GM18868 (cell line): Measurements from ENCODE around the gene SART3.
"Not testable (repeated sequence)": the region's sequence is repeated elsewhere in the genome, so short reads cannot be mapped to it uniquely, and the experiment has no call there.

Experiments used
- ATAC-seq: cut with Tn5 transposase; IDR thresholded peaks from one replicate; pipeline ENCODE4 v1.9.1; 2021; ENCODE audit warnings: mild to moderate bottlenecking, moderate library complexity; ENCODE audit not compliant: unreplicated experiment

Gene SART3

DNA sequence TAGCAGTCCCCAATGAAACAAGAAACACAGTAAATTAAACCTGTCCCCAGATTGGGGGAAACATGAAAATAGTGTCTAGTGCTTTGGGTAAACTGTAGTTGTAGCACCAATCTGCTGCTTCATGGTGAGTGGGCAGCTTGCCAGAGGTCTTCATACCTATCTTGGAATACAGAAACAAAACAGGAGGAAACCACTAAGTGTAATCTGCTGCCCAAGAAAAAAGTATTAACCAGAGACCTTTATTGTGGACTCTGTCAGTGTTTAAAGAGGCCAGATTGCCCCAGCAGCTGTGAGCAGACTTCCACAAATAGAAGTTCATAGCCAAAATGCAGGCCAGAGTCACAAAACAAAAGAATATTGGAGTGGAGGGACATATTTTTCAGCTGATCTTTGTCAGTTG lies 3.8 kb upstream of the SART3 start:
- ATAC-seq = no peak

DNA sequence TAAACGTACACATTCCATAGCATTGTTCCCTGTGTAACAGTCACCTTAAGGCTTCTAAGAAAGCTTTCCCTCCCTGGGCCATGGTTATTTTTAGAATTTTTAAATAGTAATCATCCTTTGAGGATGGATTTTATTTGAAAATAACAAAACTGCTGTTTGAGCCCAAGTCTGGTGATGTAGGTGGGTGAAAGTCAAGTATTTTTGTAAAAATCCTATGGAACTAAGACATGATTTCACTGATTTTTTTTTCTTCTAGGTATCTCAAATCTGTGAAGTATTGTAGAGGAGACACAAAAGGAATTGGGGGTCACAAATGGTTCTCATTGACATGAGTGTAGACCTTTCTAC lies 2.8 kb upstream of the SART3 start:
- no peak for ATAC-seq

DNA sequence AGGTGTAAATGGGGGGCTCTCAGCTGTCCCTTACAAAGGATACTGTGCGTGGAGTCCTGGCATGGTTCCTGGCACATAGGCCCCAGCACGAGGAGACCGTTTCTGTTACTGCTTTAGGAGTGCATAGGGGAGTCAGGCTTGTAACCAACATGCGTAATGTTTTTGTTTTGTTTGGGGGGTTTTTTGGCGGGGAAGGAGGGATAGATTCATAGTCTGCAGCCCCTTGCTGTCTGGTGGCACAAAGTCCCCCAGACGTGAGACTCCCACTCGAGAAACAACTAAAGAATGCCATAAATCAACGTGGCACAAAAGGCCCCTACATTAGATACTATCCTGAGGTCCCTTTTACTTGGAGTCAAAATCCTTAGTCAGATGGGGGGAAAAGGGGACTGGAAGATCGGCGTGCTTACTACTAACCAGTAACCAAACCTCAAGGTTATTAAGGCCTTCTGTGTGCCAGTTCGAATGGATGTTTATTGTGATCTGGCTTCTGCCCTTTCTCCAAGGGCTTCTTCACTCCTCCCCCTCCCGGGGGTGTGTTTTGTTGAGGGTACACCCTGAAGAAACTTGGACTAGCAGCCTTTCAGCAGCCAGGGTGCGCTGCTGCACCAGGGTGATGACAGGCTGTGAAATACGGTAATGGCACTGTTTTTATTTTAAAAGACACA lies 2.3 kb upstream of the SART3 start:
- ATAC-seq = peak; percentile 45

DNA sequence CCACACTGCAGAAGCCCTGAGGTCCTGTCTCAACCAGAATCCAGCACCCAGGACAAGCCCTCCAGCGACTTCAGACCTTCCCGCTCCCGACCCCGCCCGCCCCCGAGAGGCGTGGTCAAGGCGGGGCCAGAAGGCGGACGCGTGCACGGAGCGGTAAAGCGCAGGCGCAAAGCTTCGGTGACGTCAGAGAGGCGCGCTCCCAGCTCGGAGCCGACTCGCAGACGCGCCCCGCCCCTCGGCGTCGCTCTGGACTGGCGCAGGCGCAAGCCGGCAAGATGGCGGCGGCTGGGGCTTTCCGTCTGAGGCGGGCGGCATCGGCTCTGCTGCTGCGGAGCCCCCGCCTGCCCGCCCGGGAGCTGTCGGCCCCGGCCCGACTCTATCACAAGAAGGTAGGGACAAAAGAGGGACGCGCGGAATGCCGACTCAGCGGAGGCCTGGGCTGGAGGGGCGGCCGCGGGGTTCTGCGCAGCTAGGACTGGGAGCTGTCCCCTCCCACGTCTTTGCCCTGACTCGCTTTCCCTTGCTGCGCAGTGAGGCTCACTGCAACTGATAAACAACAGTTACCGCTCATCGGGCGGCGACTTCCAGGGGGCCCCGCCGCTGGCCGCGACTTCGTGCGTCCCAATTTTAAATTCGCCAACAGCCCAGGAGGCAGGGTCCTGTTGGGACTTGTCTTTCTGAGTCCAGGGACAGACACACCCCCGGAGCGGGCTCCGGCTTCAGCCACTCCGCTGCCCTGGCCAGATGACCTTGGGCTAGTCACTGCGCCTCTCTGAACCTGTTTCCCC lies 1.6 kb upstream of the SART3 start, which contains the start of gene ISCU:
TSS of gene ISCU (plus strand) at position 249 of the 788 bp plus-strand sequence. CDS start at position 276, 27 bp downstream.
- peak; percentile 52 for ATAC-seq

DNA sequence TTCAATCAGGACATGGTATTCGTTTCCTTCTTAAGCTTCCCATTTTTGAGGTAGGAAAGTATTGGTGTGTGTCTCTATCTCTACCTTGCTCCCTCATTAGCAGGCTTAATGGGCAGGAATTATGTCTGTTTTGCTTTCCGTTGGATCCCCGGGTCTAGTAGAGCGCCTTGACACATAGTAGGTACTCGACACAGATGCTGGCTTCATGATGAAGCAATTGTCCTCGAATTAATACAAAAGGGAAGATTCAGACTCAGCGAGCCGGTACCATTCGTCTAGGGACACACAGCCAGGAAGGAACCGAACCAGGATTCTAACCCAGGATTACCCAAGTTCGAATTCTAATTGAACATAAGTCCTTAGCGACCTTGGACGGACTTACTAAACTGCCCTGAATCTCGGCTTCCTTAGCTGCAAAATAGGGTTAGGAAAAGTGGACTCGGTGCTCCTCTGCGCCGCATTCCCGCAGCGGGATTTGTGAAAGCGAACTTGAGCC lies 927 bp upstream of the SART3 start:
- ATAC-seq = no peak

DNA sequence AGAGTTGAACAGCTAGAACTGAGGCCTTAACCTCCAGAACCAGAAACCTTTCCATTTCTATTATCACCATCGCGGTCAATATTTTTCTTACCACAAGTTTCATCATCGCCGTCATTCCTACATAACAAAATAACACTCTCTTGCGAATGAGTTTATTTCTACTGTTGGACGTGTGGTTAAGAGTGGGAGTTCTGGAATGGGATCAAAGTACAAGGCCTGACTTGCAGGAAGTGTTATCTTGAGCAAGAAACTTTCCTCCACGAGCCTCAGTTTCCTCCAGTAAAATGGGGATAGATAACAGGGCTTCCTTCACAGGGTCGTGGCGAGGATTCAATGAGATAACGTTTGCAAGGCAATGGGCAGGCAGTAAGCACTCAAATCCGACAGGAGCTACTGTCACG lies 652 bp downstream of the SART3 start:
- no peak for ATAC-seq

DNA sequence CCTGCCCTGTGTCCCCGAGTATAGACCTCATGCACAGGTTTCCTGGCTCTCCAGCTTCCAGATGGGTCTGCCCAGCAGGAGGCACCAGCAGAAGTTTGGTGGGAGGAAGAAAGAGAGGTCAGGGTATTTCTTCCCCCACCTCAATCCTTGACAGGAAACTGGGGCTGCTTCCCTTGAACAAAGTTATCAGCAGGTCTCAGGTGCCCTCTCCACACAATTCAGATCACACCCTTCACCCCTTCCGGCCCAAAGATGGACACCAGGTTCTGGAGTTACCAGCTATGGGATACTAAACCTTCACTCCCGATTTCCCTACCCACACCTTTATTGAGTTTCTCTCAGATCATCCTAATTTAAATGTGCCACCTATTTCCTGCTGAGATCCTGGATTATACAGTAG lies 1.2 kb downstream of the SART3 start:
- ATAC-seq = no peak

DNA sequence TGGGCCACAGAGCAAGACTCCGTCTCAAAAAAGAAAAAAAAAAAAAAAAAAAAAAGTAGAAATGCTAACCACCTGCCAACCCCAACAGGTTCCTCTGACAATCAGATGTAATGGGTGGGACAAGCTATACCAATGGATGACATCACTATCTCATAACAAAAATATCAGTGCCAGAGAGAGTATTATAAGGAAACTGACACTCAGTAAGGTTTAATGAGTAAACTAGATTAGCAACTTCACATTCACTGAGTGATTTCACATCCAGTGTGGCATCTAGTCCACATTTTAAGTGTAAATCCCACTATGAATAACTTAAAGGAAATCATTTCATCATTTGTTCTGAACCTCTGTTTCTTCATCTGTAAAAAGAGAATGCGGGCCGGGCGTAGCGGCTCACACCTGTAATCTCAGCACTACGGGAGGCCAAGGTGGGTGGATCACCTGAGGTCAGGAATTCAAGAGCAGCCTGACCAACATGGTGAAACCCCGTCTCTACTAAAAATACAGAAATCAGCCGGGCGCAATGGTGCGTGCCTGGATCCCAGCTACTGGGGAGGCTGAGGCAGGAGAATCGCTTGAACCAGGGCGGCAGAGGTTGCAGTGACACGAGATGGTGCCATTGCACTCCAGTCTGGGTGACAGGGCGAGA lies 1.8 kb downstream of the SART3 start:
- ATAC-seq = no peak

DNA sequence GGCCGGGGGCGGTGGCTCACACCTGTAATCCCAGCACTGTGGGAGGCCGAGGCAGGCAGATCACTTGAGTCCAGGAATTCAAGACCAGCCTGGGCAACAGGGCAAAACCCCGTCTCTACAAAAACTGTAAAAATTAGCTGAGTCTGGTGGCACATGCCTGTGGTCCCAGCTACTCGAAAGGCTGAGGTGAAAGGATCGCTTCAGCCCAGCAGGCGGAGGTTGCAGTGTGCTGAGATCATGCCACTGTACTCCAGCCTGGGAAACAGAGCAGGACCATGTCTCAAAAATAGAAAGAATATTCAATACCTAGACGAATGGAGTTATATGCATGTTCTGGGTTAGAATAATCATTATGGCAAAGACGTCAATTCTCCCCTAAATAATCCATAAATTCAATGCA lies 5.6 kb downstream of the SART3 start:
- not testable (repeated sequence) for ATAC-seq

DNA sequence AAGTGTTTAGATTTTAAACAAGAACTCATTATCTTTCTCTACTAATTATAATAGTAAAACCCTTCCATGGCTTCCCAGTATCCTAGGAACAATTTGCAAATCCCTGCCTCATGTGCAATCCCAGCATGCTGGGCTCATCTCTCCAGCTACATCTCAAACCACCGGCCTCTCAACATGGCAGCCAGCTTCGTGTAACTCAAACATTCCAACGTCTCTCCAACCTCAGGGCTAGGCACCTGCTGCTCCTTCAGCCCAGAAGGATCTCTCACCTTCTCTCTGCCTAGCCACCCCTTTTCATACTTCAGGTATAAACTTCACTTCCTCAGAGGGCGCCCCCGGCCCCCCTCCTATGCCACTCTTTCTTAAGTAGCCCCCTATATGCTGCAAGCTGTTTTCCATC lies 7.2 kb downstream of the SART3 start:
- no peak for ATAC-seq

DNA sequence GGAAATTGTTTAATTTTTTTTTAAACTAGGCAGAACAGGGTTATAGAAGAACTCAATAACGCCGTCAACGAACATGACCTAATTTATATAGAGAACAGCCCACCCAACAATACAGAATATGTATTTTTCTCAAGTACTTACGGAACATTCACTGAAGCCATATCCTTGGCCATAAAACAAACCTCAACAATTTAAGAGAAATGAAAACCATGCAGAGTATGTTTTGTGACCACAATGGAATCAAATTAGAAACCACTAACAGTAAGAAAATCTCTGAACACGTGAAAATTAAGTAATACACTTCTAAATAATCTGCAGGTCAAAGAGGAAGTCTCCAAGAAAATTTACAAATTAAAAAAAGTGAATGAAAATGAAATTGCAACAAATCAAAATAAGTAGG lies 9.4 kb downstream of the SART3 start:
- no peak for ATAC-seq

DNA sequence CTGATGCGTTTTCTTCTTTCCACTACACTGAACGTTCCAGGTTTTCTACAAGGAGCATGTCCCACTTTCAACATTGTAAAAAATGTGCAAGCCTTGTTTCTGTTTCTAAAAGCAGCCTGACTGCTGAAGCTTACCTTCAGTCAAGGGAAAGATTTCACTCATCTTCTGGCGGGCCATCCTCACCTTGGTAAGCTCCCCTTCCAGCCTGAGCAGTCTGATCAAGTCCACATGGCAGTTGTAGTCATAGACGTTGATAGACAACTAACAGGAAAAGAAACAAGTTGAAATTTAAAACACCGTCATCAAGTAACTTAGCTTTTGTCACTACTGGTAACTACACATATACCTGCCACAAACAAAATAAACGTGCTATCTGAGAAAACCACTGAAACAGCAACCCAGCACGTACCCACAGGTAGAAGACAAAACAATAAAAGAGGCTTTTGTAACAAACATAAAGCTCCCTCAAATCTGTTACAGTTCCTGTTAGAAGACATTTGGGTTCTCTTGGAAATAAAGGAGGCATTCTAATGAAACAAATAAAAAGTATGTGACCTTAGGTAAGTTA lies 11.9 kb downstream of the SART3 start:
- ATAC-seq = peak; percentile 56

DNA sequence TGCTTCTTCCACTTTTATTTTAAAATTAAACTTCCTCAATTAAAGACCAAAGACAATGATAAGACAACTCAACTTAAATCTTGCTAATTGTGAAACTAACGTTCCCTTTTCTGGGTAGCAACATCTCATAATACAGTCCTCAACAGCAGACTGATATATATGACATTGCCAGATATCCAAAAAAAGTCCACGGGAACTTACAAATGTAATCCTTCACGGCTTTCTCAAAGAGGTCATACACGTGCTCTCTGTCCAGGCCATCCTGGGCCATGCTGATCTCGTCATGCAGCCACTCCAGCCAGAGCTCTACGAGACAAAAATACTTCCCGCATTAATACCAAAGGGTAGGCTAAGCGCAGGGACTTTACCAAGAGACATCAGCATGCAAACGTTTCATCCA lies 13.3 kb downstream of the SART3 start:
- ATAC-seq = no peak

DNA sequence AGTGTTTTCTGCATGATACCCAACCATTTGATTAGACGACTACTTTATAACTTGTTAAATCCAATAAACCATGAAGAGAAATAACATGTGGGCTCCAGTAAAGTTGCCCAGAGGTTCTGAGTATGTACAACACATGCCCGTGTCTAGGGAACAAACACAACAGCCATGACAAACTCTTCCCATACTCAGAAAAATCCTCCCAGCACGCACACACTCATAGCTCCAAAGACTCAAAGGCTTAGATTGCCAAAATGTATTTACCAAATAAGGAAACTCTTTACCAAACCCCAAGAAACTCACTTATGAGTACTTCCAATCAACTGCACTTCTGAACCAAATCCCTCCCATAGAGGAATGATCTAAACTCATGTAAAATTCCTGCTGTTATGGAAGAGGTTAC lies 17.3 kb downstream of the SART3 start:
- no peak for ATAC-seq

DNA sequence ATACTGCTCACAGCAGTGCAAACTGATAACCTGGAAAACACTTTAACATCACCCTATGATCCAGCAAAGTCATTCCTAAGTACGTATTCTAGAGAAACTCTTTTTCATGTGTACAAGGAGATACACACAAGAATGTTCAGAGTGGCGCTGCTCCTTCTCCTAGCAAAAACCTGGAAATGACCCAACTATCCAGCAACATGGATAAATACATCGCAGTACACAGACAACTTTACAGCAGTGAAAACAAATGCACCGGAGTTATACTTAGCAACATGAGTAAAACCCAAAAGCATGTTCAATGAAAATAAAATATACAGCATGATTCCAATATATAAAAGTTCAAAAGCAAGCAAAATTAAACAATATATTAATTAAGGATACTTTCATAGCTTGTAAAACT lies 18.7 kb downstream of the SART3 start:
- no peak for ATAC-seq

DNA sequence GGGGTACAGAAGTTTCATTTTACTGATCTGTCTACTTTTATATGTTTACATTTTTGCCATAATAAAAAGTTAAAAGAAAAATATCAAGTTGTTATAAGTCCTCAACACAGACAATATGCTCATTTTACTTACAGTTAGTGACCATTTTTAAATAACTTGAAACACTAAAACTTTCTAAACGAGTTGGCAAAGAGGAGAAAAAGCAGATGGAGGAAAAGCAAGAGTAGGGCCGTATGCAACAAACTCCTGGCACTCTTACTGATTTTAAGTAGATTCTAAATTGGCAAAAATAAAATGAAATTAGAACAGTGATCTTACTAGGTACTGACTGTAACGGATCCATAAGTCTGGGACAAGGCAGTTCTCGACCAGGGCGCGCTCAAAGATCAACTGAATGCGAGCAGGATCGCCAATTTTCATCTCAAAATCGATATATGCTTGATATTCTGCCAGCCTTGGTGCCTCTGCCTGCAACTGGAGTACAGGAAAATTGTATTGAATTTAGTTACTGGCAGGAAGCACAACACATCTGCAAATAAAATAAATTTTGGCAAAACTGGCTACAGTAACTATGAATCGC lies 22.3 kb downstream of the SART3 start:
- ATAC-seq = no peak

DNA sequence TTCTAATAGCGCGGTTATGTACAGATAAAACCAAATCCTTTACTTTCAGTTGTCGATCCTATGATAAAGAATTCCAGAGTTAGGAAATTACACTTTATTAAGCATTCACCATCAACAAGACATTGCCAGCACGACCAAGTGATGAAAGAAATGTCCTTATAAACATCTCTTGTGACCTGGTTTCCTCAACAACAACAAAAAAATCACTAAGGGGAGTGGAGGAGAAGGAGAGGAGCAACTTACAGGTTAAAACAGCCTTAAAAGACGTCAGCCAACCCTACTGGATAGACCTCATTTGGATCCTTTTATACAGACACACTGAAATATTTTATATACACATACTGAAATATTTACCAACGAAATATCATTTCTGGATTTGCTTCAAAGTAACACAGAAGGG lies 22.8 kb downstream of the SART3 start:
- ATAC-seq = no peak

DNA sequence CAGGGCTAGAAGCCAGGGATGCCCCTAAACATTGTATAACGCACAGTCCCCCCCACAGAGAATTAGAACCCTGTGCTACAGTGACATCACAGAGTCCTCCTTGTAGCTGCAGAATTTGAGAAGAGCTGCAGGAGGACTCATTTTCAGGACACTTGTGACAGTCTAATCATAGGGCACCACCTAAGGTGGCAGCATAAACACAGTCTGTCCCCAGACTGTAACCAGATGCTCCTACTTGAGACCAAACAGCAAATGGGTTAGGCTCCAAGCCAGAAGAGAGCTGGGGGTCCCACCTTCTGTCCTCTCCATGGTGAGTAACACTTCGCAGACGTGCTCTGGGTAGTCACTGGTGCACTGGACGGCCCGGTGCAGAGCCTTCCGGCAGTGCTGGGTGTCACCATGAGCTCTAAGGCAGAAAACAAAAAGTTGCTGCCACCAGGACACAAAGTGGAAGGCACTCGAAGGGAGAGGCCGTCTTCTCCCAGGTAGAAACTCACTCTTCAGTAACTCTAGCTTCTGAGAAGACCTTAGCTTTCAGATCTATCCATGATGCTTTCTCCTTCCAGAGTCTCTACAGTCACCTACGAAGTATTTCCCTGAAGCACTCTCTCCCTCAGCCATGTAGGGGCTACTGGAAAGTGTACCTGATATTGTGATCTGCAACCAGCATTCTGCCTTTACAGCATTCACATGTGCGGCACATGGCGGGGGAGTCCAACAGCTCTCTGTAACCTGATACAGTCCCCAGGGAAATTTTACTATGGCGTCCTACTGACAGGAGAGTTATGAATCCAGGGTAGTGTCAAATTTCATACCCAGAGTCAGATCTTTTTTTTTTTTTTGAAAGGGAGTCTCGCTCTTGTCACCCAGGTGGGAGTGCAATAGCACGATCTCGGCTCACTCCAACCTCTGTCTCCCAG lies 28.8 kb downstream of the SART3 start:
- ATAC-seq = no peak

DNA sequence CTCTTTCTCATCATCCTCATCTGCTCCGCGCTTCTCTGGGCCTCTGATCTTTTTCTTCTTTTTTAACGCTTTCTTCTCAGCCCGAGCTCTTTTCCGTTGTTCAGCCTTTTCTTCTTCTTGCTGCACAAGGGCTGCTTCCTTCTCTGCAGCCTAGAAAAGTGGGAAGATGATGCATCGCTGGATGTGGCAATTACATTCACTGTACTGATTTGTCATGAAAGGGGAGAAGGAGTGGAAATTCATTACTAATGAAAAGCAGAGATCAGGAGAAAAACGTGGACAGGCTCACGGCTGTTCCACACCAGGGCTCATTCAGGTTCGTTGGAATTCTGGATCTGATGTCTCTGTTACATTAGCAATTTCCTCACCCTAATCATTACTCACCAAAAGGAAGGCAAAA lies 30.8 kb downstream of the SART3 start:
- ATAC-seq = no peak

DNA sequence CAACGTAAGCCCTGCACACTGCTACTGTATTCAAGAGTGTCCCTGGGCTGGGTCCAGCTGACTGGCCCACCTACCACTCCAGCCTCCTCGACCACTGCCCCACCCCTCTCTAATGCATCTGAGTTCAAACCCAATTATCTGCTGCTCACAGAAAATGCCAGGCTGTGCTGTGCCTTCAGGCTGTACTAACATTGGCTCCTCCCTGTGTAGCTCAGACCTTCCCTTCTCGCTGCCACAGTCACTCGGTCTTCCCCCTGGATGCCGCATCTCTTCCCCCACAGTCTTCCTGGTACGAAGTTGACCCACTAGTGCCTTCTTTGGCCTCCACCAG lies 33.8 kb downstream of the SART3 start:
- no peak for ATAC-seq
